Ascending aorta (tissue), 2 donors: ENCODE results near the gene CLIP1. TPM values are rescaled to one million over a fixed set of nuclear protein-coding genes. Genes with fewer than 3 reads are reported as not detected.

Experiments used
- DNase-seq, 2 donors: peaks; one replicate each; pipeline ENCODE4 v3.0.0-alpha.2; 2019; ENCODE audit warnings: low spot score in 2 of 2
- H3K27ac ChIP-seq, 2 donors: fragments of 200-600 bp; sonication (generic); one replicate each; pipeline ENCODE4 v1.5.1; 2016 to 2017; ENCODE audit warnings: mild to moderate bottlenecking in 1 of 2
- H3K27me3 ChIP-seq: fragments of 200-600 bp; sonication (generic); one replicate; pipeline ENCODE4 v1.5.1; 2017
- H3K36me3 ChIP-seq, 2 donors: fragments of 200-600 bp; sonication (generic); one replicate each; pipeline ENCODE4 v1.5.1; 2016
- H3K4me1 ChIP-seq, 2 donors: fragments of 200-600 bp; sonication (generic); one replicate each; pipeline ENCODE4 v1.5.1; 2016 to 2017; ENCODE audit warnings: mild to moderate bottlenecking in 1 of 2
- H3K4me3 ChIP-seq, 2 donors: fragments of 200-600 bp; sonication (generic); one replicate each; pipeline ENCODE4 v1.5.1; 2016 to 2017; ENCODE audit warnings: mild to moderate bottlenecking in 1 of 2
- H3K9me3 ChIP-seq, 2 donors: fragments of 200-600 bp; sonication (generic); one replicate each; pipeline ENCODE4 v1.5.1; 2016
- CTCF ChIP-seq, 3 experiments: fragments of 200-600 bp in 2 of 3; fragments of 450-650 bp in 1 of 3; sonication (generic) in 2 of 3; IDR thresholded peaks; one replicate each; pipeline ENCODE4 v1.5.1; 2016 to 2019; ENCODE audit warnings: antibody characterized with exemption in 3 of 3, mild to moderate bottlenecking in 1 of 3, moderate library complexity in 1 of 3
- intact Hi-C: fragments of 100-400 bp; cut with DNase I; formaldehyde crosslinking; loops from one replicate; pipeline ENCODE4 v1.15.1; 2023
- total RNA-seq: library from RNA; depleted of rRNA; stranded (reverse); fragments of >200 nt; gene quantifications from one replicate; pipeline ENCODE4 v1.1.0, GENCODE V29; 2016

CLIP1 gene
- total RNA-seq, 1 donor from 2014 or later = 44.7 TPM

- Histone ChIP-seq H3K4me1 (peaks cover 4 to 18% of the 10 kb centered on the region in 2 donors), H3K9me3 (no peaks in the 10 kb centered on the region), H3K4me3 (no peak overlapping the region), H3K36me3 (no peaks in the 10 kb centered on the region), H3K27ac (peak overlapping the region in 1 of 2 donors; percentile 14), H3K27me3 (no peaks in the 10 kb centered on the region)
- intact Hi-C loops = no loop called here
- DNase-seq = no peak
- TF ChIP-seq CTCF (IDR thresholded peaks at IDR 0.05) = no peak
Measured at GRCh38 chr12:122411537-122411936, 10.9 kb downstream of the CLIP1 start.

DNA sequence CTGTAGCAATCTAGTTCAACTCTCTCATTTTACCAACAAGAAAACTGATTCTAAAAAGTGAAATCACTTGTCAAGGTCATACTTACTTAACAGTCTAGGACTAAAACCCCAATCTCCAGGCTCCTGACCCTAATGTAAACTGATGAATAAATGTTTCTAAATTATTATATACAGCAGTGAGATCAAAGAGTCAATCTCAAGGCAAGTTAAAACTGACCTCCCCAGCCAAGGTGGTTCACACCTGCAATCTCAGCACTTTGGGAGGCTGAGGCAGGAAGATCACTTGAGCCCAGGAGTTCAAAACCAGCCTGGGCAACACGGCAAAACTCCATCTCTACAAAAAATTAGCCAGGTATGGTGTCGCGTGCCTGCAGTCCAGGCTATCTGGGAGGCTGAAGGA lies 15.3 kb downstream of the CLIP1 start:
- H3K4me3 ChIP-seq = no peak overlapping the region
- no peaks in the 10 kb centered on the region for H3K9me3 ChIP-seq
- H3K4me1 ChIP-seq = peaks cover 4% of the 10 kb centered on the region in 2 donors
- no peaks in the 10 kb centered on the region for H3K27me3 ChIP-seq
- TF ChIP-seq CTCF (IDR thresholded peaks at IDR 0.05) = no peak
- H3K27ac ChIP-seq = peak overlapping the region in 1 of 2 donors; percentile 1
- DNase-seq = no peak
- H3K36me3 ChIP-seq = peaks cover 0 to 2% of the 10 kb centered on the region in 2 donors
- intact Hi-C loops = no loop called here

DNA sequence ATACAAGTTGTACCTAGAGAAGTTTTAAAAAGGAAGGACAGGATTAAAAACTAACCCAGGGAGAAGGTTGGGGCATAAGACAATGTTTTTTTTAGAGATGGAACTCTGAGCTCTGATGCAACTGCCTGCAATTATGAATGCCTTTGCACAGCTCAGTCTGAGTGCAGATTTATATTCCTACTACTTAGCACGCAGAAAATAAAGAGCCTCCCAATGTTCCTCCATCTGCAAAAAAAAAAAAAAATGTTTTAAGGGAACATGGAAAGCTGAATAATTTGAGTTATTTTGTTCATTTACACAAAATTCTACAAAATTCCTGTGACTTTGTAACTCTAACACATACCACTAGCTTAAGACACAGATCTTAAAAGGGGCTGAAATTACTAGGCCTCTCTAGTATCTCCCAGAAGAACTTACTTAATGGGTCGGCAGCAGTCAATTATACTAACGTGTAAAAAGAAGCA lies 15.7 kb downstream of the CLIP1 start:
- Histone ChIP-seq H3K4me1 (peaks cover 2 to 4% of the 10 kb centered on the region in 2 donors), H3K36me3 (peaks cover 0 to 2% of the 10 kb centered on the region in 2 donors), H3K27ac (peak overlapping the region in 1 of 2 donors; percentile 39), H3K4me3 (no peak overlapping the region), H3K9me3 (no peaks in the 10 kb centered on the region), H3K27me3 (no peaks in the 10 kb centered on the region)
- DNase-seq = no peak
- no peak for TF ChIP-seq CTCF (IDR thresholded peaks at IDR 0.05)
- intact Hi-C loops = no loop called here

DNA sequence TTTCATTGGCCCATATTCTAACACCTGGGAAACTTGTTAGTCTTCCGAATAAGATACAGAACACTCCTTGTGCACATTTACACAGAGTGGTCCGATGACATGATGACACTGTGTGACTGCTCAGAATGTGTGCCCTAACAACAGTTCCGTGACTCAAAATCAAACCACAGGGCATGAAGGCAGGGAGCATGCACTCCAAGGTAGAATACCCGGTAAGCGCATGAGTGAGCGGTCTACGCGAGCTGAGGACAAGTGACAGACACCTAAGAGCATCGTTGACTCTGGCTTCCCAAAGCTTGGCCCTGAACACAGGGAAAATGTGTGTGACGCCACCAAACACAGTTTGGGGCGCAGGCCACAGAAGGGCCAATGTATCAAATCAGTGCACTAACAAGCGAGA lies 18.6 kb downstream of the CLIP1 start:
- DNase-seq = no peak
- intact Hi-C loops = no loop called here
- Histone ChIP-seq H3K27ac (no peak overlapping the region), H3K4me3 (no peak overlapping the region), H3K36me3 (peaks cover 0 to 2% of the 10 kb centered on the region in 2 donors), H3K27me3 (no peaks in the 10 kb centered on the region), H3K9me3 (no peaks in the 10 kb centered on the region), H3K4me1 (peaks cover 7 to 19% of the 10 kb centered on the region in 2 donors)
- no peak for TF ChIP-seq CTCF (IDR thresholded peaks at IDR 0.05)

- Histone ChIP-seq H3K4me3 (no peak overlapping the region), H3K9me3 (no peaks in the 10 kb centered on the region), H3K4me1 (peaks cover 7 to 19% of the 10 kb centered on the region in 2 donors), H3K36me3 (peaks cover 0 to 2% of the 10 kb centered on the region in 2 donors), H3K27me3 (no peaks in the 10 kb centered on the region), H3K27ac (no peak overlapping the region)
- intact Hi-C loops = no loop called here
- TF ChIP-seq CTCF (IDR thresholded peaks at IDR 0.05) = no peak
- no peak for DNase-seq
Measured at GRCh38 chr12:122403115-122403770, 19.2 kb downstream of the CLIP1 start.
